GM18526 (cell line): ENCODE measurements around the gene PLXNC1.

Experiments
- POLR2A ChIP-seq: IDR thresholded peaks from 3 replicates; pipeline ENCODE4 v1.6.1; 2011; ENCODE audit not compliant: insufficient read length; ENCODE audit errors: extremely low read depth

Gene PLXNC1

GRCh38 chr12:94147991-94148738, at the start of gene PLXNC1:
TSS of gene PLXNC1 (plus strand) at chr12:94148577. CDS start at chr12:94148972, 395 bp downstream.
- no peak for TF ChIP-seq POLR2A

DNA sequence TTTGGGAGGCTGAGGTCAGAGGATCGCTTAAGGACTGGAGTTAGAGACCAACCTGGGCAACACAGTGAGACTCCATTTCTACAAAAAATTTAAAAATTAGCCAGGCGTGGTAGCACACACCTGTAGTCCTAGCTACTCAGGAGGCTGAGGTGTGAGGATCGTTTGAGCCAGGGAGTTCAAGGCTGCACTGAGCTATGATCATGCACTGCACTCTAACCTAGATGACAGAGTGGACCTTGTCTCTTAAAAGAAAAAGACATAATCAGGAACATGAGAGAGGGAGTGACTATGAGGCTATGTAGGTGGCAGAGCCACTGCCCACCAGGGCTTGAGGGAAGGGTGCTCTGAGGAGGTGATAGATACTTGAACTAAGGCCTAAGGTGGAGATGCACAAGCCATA, 49.2 kb upstream of the PLXNC1 start:
- TF ChIP-seq POLR2A = no peak

GRCh38 chr12:94099632-94100031, 48.7 kb upstream of the PLXNC1 start:
- TF ChIP-seq POLR2A = no peak

DNA sequence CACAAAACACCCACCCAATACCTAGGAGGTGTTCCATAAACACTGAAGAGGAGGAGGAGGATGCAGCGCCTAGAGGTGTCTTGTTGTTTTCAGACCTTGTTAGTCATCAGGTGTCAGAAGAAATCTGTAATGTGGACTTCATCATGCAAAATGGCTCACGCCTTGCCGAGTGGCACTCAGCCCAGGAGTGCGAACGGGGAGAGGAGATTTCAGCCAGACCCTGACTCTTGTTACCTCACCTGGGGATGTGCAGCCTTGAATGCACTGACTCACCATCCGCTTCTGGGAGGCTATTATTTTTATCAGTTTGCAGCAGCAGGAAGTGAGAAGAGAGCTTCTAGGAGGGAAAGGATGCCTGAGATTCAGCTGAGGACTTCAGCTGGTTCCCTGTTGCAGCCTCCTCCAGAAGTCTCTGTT, 48.2 kb upstream of the PLXNC1 start:
- no peak for TF ChIP-seq POLR2A

GRCh38 chr12:94100990-94101737, 47.2 kb upstream of the PLXNC1 start:
- TF ChIP-seq POLR2A = no peak

DNA sequence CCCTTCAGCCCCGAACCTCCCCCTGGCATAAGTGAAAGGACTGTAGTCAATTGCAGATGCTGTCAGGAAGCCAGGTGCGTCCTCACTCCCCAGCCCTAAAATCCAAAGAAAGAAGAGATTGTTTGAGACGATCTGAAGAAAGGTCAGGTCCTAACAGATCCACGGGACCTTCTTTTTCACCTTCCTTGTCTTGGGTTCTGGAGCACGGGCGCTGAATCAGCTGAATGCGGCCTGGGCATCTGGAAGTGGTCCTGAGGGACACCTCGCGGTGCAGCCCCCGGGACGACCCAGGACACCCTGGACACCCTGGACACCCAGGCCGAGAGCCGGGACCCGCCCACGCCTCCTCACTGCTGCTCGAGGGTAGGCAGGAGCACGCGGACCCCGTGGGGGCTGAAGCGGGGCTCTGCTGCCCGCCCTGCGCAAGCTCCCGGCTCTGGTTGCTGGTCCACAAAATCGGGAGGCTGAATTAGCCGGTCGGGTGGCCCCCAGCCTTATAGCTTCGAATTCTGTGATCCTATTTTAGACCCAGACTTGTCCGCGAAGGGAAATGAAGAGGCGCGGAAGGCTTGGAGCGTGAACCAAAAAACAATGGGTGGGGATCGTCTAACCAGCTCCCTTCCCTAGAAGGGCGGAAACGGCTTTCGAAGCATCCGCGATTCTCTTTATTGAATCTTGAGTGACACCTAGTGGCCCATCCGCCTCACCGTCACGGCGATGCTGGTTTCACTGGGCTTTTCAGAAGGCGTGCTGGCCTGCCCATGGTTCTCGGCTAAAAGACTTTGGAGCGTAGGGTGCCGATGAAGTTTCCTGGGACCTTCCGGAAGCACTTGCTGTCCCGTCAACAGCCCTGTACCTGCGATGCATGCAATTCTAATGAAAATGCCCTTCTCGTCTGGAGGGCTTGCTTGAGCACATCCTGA, 46.4 kb upstream of the PLXNC1 start:
- TF ChIP-seq POLR2A = no peak

GRCh38 chr12:94103986-94104385, 44.4 kb upstream of the PLXNC1 start:
- no peak for TF ChIP-seq POLR2A

DNA sequence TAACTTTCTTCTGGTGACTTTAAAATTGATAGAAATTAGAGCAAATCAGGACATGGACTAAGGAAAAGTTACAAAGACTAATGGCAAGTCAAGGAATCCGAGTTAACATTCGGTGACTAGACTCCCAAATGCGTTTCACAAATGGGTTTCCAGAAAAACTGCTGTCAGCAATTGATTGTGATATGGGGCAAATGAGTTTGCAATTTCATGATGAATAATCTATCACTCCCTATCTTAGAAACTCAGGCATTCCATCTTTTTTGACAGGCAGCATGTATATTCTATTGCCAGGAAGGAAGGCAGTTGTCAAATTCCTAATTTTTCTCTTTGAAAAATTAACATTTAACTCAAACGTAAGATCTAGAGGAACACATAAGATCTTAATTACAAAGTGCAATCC, 40.5 kb upstream of the PLXNC1 start:
- TF ChIP-seq POLR2A = no peak

DNA sequence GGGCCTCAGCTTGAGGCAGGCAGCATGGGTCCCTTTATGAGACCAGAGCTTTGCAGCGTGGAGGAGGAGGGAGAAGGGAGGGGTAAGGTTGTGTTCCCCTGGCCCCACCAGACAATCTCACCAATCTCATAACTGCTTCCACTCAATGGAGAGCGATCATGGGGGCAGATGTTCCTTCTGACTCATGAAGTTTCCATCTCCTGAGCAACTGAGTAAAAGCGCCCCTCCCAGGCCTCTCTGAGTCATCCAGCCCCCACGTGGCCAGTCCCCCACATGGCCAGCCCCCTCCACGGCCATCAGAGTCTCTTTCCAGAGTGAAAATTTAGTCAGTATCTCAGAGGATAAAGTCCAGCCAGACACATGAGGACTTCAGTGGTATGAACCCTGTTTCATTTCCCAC, 39.2 kb upstream of the PLXNC1 start:
- TF ChIP-seq POLR2A = no peak

DNA sequence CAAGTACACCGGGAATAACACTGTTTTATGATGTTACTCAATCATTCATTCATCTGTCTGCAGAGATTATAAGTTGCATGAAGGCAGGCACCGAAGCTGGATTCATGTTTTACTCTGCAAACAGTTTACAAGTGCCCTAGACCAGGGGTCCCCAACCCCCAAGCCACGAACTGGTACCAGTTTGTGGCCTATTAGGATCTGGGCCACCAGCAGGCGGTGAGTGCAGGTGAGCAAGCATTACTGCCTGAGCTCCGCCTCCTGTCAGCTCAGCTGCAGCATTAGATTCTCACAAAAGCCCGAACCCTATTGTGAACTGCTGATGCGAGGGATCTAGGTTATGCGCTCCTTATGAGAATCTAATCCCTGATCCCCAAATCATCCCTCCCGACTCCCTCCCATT, 38.1 kb upstream of the PLXNC1 start:
- no peak for TF ChIP-seq POLR2A

- no peak for TF ChIP-seq POLR2A
Measured at GRCh38 chr12:94111302-94111701, 37.1 kb upstream of the PLXNC1 start.

DNA sequence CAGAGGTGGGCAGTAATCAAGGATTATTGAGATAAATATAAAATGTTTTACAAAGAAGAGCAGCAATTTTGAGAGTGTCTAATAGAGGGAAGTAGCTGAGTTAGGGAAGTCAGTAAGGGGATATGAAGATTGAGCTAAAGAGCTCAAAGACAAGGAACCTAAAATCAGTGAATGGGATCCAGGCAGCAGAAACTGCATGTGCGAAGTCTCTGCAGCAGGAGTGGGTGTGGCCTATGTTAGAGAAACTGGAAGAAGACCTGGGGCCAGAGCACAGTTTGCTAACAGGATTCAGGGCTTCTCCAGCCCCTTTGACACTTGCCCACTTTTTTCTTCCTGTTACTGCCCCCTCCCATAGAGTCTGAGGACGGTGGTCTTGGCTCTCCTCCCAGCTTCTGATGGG, 36.3 kb upstream of the PLXNC1 start:
- TF ChIP-seq POLR2A = no peak

- no peak for TF ChIP-seq POLR2A
Measured at GRCh38 chr12:94114166-94114565, 34.2 kb upstream of the PLXNC1 start.

DNA sequence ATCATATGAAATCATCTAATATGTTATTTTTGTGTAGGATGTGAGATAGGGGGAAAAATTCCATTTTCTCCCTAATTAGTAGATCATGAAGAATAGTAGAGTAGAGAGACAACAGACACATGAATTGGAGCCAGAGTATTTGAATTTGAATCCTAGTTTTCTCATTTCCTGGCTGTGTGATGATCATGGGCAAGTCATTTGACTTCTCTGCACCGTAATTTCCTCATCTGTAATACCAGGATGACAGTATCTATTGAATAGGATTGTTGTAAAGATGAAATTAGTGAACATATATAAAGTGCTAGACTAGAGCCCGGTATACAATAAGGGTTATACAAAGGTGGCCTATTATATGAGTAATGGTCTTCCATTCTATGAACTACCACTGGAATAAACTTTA, 32.2 kb upstream of the PLXNC1 start:
- no peak for TF ChIP-seq POLR2A

DNA sequence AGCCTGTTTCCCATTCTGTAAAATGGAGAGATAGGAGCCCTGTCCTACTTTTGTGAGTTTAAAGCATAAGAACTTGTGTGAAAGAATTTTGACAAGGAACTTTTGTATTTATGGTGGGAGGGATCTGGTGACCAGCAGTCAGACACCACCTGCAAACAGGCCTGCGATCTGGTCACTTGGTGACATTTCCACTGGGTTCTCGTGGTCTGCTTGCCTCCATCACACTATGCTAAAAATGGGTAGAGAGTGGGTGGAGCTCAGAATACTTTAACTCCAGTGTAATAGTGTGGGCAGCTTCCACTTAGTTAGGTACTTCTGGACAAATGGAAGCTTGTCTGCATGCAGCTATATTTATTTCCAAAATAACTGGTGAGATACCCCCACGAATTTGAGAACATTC, 26.5 kb upstream of the PLXNC1 start:
- no peak for TF ChIP-seq POLR2A
